ENCODE measurements around the gene SRPK1. TPM values are rescaled to one million over a fixed set of nuclear protein-coding genes. Genes with fewer than 3 reads are reported as not detected.

Gene SRPK1
- total and polyA plus RNA-seq, 2 of the 13 experiments (the other 11 are each of a cell fraction or from before 2014, with no cell fraction given): 56.4 to 142 TPM

DNA sequence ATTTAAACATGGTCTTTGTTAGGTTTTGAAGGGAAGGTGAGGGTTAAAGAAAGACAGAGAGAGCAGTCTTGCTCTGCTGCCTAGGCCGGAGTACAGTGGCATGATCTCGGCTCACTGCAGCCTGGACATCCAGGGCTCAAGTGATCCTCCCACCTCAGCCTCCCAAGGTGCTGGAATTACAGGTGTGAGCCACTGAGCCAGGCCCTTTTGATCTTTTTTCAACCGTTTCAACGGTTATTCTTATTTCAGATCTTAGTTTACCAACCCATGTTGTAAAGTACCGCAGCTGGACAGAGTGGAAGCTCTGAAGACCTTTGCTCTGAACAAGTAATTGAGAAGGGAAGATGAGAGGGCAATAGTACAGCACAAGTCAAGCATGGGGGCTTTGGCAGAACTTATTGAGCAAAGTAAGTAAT is 1.2 kb upstream of the SRPK1 start (continued):
- TF ChIP-seq PAXIP1 (CRISPR knock-in tag; conservative IDR thresholded peaks at IDR 0.05): peak; percentile 64
- TF ChIP-seq ZNF598 (CRISPR knock-in tag; IDR thresholded peaks at IDR 0.05; ENCODE audit: borderline replicate concordance): peak; percentile 68; the same call in 1 of the 2 replicates
- TF ChIP-seq ATF7 (IDR thresholded peaks at IDR 0.05): no peak
- no peak for TF ChIP-seq ATF7 (CRISPR knock-in tag; IDR thresholded peaks at IDR 0.05)
- peak in 1 of 2 experiments; percentile 30; a peak in 1 of 4 replicates for TF ChIP-seq POLR2A (IDR thresholded peaks at IDR 0.05; ENCODE audit: insufficient read depth in 1 of 2, low read depth in 2 of 2, low read length in 2 of 2)
- TF ChIP-seq MXI1 (IDR thresholded peaks at IDR 0.05; ENCODE audit: borderline replicate concordance, low read depth, low read length): no peak
- TF ChIP-seq ASH2L (IDR thresholded peaks at IDR 0.05; ENCODE audit: insufficient read length, low read depth, low read length): peak; percentile 29
- TF ChIP-seq SP140L (CRISPR knock-in tag; IDR thresholded peaks at IDR 0.05; ENCODE audit: borderline replicate concordance): no peak
- no peak for TF ChIP-seq RARA (CRISPR knock-in tag; IDR thresholded peaks at IDR 0.05)
- TF ChIP-seq MAX (IDR thresholded peaks at IDR 0.05): peak; percentile 49; the same call in 1 of the 2 replicates
- TF ChIP-seq, protein P1, sequence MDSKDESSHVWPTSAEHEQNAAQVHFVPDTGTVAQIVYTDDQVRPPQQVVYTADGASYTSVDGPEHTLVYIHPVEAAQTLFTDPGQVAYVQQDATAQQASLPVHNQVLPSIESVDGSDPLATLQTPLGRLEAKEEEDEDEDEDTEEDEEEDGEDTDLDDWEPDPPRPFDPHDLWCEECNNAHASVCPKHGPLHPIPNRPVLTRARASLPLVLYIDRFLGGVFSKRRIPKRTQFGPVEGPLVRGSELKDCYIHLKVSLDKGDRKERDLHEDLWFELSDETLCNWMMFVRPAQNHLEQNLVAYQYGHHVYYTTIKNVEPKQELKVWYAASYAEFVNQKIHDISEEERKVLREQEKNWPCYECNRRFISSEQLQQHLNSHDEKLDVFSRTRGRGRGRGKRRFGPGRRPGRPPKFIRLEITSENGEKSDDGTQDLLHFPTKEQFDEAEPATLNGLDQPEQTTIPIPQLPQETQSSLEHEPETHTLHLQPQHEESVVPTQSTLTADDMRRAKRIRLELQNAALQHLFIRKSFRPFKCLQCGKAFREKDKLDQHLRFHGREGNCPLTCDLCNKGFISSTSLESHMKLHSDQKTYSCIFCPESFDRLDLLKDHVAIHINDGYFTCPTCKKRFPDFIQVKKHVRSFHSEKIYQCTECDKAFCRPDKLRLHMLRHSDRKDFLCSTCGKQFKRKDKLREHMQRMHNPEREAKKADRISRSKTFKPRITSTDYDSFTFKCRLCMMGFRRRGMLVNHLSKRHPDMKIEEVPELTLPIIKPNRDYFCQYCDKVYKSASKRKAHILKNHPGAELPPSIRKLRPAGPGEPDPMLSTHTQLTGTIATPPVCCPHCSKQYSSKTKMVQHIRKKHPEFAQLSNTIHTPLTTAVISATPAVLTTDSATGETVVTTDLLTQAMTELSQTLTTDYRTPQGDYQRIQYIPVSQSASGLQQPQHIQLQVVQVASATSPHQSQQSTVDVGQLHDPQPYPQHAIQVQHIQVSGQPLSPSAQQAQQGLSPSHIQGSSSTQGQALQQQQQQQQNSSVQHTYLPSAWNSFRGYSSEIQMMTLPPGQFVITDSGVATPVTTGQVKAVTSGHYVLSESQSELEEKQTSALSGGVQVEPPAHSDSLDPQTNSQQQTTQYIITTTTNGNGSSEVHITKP (CRISPR knock-in tag; IDR thresholded peaks at IDR 0.05; ENCODE audit: low read depth): peak; percentile 83

Data from HepG2 (cell line).